Neutrophil (primary cell): Measurements from ENCODE around the gene NR1H2.
A peak's percentile ranks its signal among the peaks of the same experiment; 100 is the strongest.

Source experiments
- H3K27ac ChIP-seq: fragments of 200-600 bp; sonication (generic); 2 replicates; pipeline ENCODE4 v1.5.1; 2016; ENCODE audit warnings: mild to moderate bottlenecking, moderate library complexity
- H3K27me3 ChIP-seq: fragments of 200-600 bp; sonication (generic); 2 replicates; pipeline ENCODE4 v1.6.0; 2016; ENCODE audit warnings: mild to moderate bottlenecking
- H3K36me3 ChIP-seq: fragments of 200-600 bp; sonication (generic); 2 replicates; pipeline ENCODE4 v1.5.1; 2017
- H3K4me1 ChIP-seq, 2 experiments: fragments of 200-600 bp in 1 of 2; sonication (generic) in 1 of 2; 1 replicate in 1 of 2; 2 replicates in 1 of 2; pipeline versions ENCODE4 v1.5.1 to v1.6.1; 2013 to 2016; ENCODE audit warnings: low read depth in 1 of 2, low read length in 1 of 2, mild to moderate bottlenecking in 1 of 2, moderate library complexity in 1 of 2; ENCODE audit not compliant: control insufficient read depth in 1 of 2, insufficient read depth in 1 of 2
- H3K4me3 ChIP-seq, 2 experiments: fragments of 200-600 bp in 1 of 2; sonication (generic) in 1 of 2; 1 replicate in 1 of 2; 2 replicates in 1 of 2; pipeline ENCODE4 v1.5.1; 2013 to 2016; ENCODE audit warnings: low read depth in 1 of 2, low read length in 1 of 2, mild to moderate bottlenecking in 1 of 2, moderate library complexity in 1 of 2
- H3K9me3 ChIP-seq: fragments of 200-600 bp; sonication (generic); 2 replicates; pipeline ENCODE4 v1.5.1; 2016
- TF ChIP-seq, protein P1 (sequence below): fragments of 200-600 bp; sonication (generic); IDR thresholded peaks from 2 replicates; pipeline ENCODE4 v1.5.1; 2016; ENCODE audit warnings: antibody characterized with exemption

Gene NR1H2

GRCh38 chr19:50356691-50357177, 19.5 kb upstream of the NR1H2 start:
- Histone ChIP-seq H3K27me3 (peaks cover 35% of the 10 kb centered on the region), H3K4me1 (peaks cover 3 to 9% of the 10 kb centered on the region in 2 experiments), H3K36me3 (no peaks in the 10 kb centered on the region), H3K9me3 (no peaks in the 10 kb centered on the region), H3K4me3 (peak overlapping the region; percentile 60 to 71), H3K27ac (no peak overlapping the region)
- TF ChIP-seq, protein P1, sequence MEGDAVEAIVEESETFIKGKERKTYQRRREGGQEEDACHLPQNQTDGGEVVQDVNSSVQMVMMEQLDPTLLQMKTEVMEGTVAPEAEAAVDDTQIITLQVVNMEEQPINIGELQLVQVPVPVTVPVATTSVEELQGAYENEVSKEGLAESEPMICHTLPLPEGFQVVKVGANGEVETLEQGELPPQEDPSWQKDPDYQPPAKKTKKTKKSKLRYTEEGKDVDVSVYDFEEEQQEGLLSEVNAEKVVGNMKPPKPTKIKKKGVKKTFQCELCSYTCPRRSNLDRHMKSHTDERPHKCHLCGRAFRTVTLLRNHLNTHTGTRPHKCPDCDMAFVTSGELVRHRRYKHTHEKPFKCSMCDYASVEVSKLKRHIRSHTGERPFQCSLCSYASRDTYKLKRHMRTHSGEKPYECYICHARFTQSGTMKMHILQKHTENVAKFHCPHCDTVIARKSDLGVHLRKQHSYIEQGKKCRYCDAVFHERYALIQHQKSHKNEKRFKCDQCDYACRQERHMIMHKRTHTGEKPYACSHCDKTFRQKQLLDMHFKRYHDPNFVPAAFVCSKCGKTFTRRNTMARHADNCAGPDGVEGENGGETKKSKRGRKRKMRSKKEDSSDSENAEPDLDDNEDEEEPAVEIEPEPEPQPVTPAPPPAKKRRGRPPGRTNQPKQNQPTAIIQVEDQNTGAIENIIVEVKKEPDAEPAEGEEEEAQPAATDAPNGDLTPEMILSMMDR: no peak

- H3K4me1 ChIP-seq: peaks cover 3 to 9% of the 10 kb centered on the region in 2 experiments
- H3K27me3 ChIP-seq: peaks cover 33% of the 10 kb centered on the region
- H3K27ac ChIP-seq: peak overlapping the region; percentile 79
- no peaks in the 10 kb centered on the region for H3K36me3 ChIP-seq
- TF ChIP-seq, protein P1: peak; percentile 89
- H3K9me3 ChIP-seq: no peaks in the 10 kb centered on the region
- H3K4me3 ChIP-seq: peak overlapping the region; percentile 60 to 71
Observed at GRCh38 chr19:50357178-50358100, 18.8 kb upstream of the NR1H2 start.

GRCh38 chr19:50358483-50359327, 17.6 kb upstream of the NR1H2 start:
- H3K27me3 ChIP-seq: peaks cover 40% of the 10 kb centered on the region
- no peaks in the 10 kb centered on the region for H3K36me3 ChIP-seq
- H3K27ac ChIP-seq: peak overlapping the region; percentile 79
- peaks cover 3 to 9% of the 10 kb centered on the region in 2 experiments for H3K4me1 ChIP-seq
- H3K9me3 ChIP-seq: no peaks in the 10 kb centered on the region
- TF ChIP-seq, protein P1: no peak
- peak overlapping the region; percentile 60 to 71 for H3K4me3 ChIP-seq

DNA sequence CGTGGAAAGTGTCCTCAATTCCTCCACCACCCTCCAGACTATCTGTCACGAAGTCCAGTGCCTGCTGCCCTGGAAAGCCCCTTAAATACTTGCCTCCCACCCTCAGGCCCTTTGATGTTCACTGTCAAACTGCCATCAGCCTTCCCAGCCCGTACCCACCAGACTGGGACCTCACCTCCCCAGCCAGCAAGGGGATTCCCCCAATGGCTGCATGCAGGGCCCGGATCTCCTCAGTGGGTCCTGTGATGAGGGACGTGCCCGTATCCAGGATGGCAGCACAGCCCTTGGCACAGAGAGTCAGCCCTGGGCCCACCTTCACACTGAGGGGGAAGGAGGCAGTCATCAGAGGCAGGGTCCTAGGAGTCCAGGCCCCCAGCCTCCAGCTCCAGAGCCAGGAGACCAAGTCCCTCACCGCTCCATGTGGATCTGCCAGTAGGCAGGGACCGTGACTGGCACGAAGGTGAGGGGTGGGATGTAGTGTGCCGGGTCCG, 16.9 kb upstream of the NR1H2 start:
- TF ChIP-seq, protein P1: no peak
- H3K27ac ChIP-seq: peak overlapping the region; percentile 79
- no peak overlapping the region for H3K4me3 ChIP-seq
- H3K4me1 ChIP-seq: peaks cover 3 to 9% of the 10 kb centered on the region in 2 experiments
- no peaks in the 10 kb centered on the region for H3K36me3 ChIP-seq
- peaks cover 40% of the 10 kb centered on the region for H3K27me3 ChIP-seq
- no peaks in the 10 kb centered on the region for H3K9me3 ChIP-seq

DNA sequence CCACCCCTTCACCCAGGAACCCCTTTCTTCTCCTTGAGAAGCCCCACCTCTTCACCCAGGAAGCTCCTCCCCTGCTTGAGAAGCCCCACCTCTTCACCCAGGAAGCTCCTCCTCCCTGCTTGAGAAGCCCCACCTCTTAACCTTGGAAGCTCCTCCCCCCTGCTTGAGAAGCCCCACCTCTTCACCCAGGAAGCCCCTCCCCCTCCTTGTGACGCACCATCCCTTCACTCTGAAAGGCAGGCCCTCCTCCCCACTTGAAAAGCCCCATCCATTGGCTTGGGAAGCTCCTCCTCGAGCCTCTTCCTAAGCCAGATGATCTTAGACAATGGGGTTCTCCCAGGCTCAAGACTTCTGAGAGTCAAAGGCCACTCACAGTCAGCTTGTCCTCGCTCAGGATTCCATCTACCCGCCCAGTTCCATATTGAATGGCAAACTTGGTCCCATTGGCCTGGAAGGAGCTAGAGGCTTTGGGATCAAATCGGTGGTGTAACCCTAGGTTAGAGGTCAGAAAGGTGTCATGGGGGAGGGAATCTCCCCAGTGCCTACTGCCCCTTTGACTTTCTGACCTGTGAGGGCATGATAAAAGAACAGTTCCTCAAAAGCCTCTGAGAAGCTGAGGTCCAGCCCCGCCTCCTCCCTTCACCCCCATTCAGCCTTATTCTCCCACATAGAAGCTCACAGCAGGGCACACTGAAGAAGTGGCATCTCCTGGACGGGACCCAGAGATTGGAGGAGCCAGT, 14.8 kb upstream of the NR1H2 start:
- Histone ChIP-seq H3K36me3 (no peaks in the 10 kb centered on the region), H3K27ac (no peak overlapping the region)
- TF ChIP-seq, protein P1: no peak

More for the DNA sequence above, 14.8 kb upstream of the NR1H2 start:
- Histone ChIP-seq H3K4me3 (no peak overlapping the region), H3K4me1 (peaks cover 3 to 9% of the 10 kb centered on the region in 2 experiments), H3K27me3 (peaks cover 27% of the 10 kb centered on the region), H3K9me3 (no peaks in the 10 kb centered on the region)
